Activated CD8-positive, alpha-beta memory T cell treated with anti-CD3 and anti-CD28 coated beads, Interleukin-2, amount 10 ng/mL, durations not matched to agents 7 days and 5 days (primary cell): ENCODE data around the gene ITGAV. TPM values are rescaled to one million over a fixed set of nuclear protein-coding genes. Genes with fewer than 3 reads are reported as not detected.

Experiments
- ATAC-seq: fragments of 150-1000 bp; cut with Tn5 transposase; one replicate; pipeline ENCODE4 v1.10.0; 2021; ENCODE audit warnings: moderate library complexity
- CTCF ChIA-PET: fragments of 350-600 bp; sonication (Branson Sonifier 250); formaldehyde crosslinking; loops from one replicate; lab custom pipeline; 2021; ENCODE audit warnings: antibody characterized with exemption; lab: Charles Lee
- DNase-seq: peaks from one replicate; pipeline ENCODE4 v3.0.0-alpha.2; 2020
- H3K27ac Mint-ChIP-seq: one replicate; pipeline ENCODE4 v1.8.0; 2021; ENCODE audit warnings: mild to moderate bottlenecking, mixed read lengths
- H3K27me3 Mint-ChIP-seq: one replicate; pipeline ENCODE4 v1.8.0; 2021; ENCODE audit warnings: mixed read lengths
- H3K36me3 Mint-ChIP-seq: one replicate; pipeline ENCODE4 v1.8.0; 2021; ENCODE audit warnings: mild to moderate bottlenecking, mixed read lengths
- H3K4me1 Mint-ChIP-seq: one replicate; pipeline ENCODE4 v1.8.0; 2021; ENCODE audit warnings: mixed read lengths
- H3K4me3 Mint-ChIP-seq: one replicate; pipeline ENCODE4 v1.8.0; 2021; ENCODE audit warnings: mild to moderate bottlenecking, moderate library complexity, mixed read lengths
- H3K9me3 Mint-ChIP-seq: one replicate; pipeline ENCODE4 v1.8.0; 2022; ENCODE audit warnings: low read depth, mixed read lengths
- total RNA-seq, 2 experiments: library from RNA; stranded (reverse); gene quantifications; one replicate each; pipeline ENCODE4 v1.2.3, GENCODE V29; 2021

Gene ITGAV
- total RNA-seq, 2 experiments from 2014 or later, result 10.5 to 13.6 TPM

- no peaks in the 10 kb centered on the region for H3K27me3 Mint-ChIP-seq
- ATAC-seq (no peak), DNase-seq (no peak)
- H3K9me3 Mint-ChIP-seq, result no peaks in the 10 kb centered on the region
- no peak overlapping the region for H3K27ac Mint-ChIP-seq
- H3K4me1 Mint-ChIP-seq, result no peaks in the 10 kb centered on the region
- no peak overlapping the region for H3K4me3 Mint-ChIP-seq
- no peaks in the 10 kb centered on the region for H3K36me3 Mint-ChIP-seq
- CTCF ChIA-PET, result no interaction called here
These were observed 138.8 kb downstream of the ITGAV start for GRCh38 chr2:186728631-186729030.

Other genes with a start within 250 kb of the ITGAV start
- 10 to 100 TPM; 67.3 to 87.2 TPM for gene ZC3H15, start 103.8 kb upstream of the ITGAV start, total RNA-seq
- 1 to 10 TPM in 1 of 2 experiments, under 1 TPM in 1; 0.96 to 2.0 TPM for gene FAM171B, start 104.0 kb downstream of the ITGAV start, total RNA-seq